Fibroblast of lung (primary cell): ENCODE data around the gene RIN1. TPM values are rescaled to one million over a fixed set of nuclear protein-coding genes. Genes with fewer than 3 reads are reported as not detected.

Source experiments
- DNase-seq, 2 donors: peaks; one replicate each; pipeline versions ENCODE4 v3.0.0 to v3.0.0-alpha.2; 2010; ENCODE audit warnings: low read depth in 2 of 2
- H2AFZ ChIP-seq: 2 replicates; pipeline ENCODE4 v1.5.1; 2012; ENCODE audit warnings: low read length, control low read depth, inconsistent platforms
- H3K27ac ChIP-seq: 2 replicates; pipeline ENCODE4 v1.5.1; 2011; ENCODE audit warnings: low read length, control low read depth; ENCODE audit not compliant: insufficient read depth
- H3K27me3 ChIP-seq: 2 replicates; pipeline ENCODE4 v1.5.1; 2011; ENCODE audit warnings: mild to moderate bottlenecking, low read length; ENCODE audit not compliant: control insufficient read depth, insufficient read depth
- H3K36me3 ChIP-seq: 2 replicates; pipeline ENCODE4 v1.5.1; 2011; ENCODE audit warnings: low read length; ENCODE audit not compliant: control insufficient read depth, insufficient read depth
- H3K4me1 ChIP-seq: 2 replicates; pipeline ENCODE4 v1.5.1; 2011; ENCODE audit warnings: low read length; ENCODE audit not compliant: control insufficient read depth, insufficient read depth; ENCODE audit errors: extremely low read depth
- H3K4me2 ChIP-seq: 2 replicates; pipeline ENCODE4 v1.5.1; 2011; ENCODE audit warnings: low read length, control low read depth; ENCODE audit not compliant: insufficient read depth; ENCODE audit errors: extremely low read depth
- H3K4me3 ChIP-seq, 4 experiments: fragments of 200-600 bp in 1 of 4; sonication (generic) in 1 of 4; replicated peaks in 1 of 4; 2 replicates each; pipeline ENCODE4 v1.5.1; 2011 to 2016; ENCODE audit warnings: low read length in 4 of 4, low read depth in 3 of 4, mild to moderate bottlenecking in 3 of 4, control low read depth in 2 of 4, inconsistent platforms in 1 of 4, mixed read lengths in 1 of 4; ENCODE audit not compliant: insufficient read depth in 1 of 4; ENCODE audit errors: control extremely low read depth in 1 of 4
- H3K79me2 ChIP-seq: 2 replicates; pipeline ENCODE4 v1.5.1; 2012; ENCODE audit warnings: mild to moderate bottlenecking, low read length, inconsistent platforms; ENCODE audit not compliant: control insufficient read depth, insufficient read depth
- H3K9ac ChIP-seq: 2 replicates; pipeline ENCODE4 v1.5.1; 2011; ENCODE audit warnings: mild to moderate bottlenecking, low read length, control low read depth; ENCODE audit not compliant: insufficient read depth
- H3K9me3 ChIP-seq: 2 replicates; pipeline ENCODE4 v1.5.1; 2012; ENCODE audit warnings: low read depth, low read length; ENCODE audit not compliant: control insufficient read depth, insufficient read depth
- H4K20me1 ChIP-seq: 2 replicates; pipeline ENCODE4 v1.5.1; 2011; ENCODE audit warnings: low read length; ENCODE audit not compliant: control insufficient read depth, insufficient read depth; ENCODE audit errors: extremely low read depth
- EZH2 ChIP-seq: IDR thresholded peaks from 2 replicates; pipeline ENCODE4 v1.5.1; 2012; ENCODE audit warnings: low read length, control low read depth, mild to moderate bottlenecking; ENCODE audit errors: missing control alignments
- polyA plus RNA-seq, 2 donors: library from polyadenylated mRNA; depleted of rRNA in 1 of 2; stranded (reverse) in 1 of 2; unstranded in 1 of 2; fragments of >200 nt; gene quantifications; 2 replicates each; pipeline ENCODE4 v1.2.1, GENCODE V29; 2011 to 2012; ENCODE audit warnings: missing spikeins in 1 of 2
- total RNA-seq: library from RNA; depleted of rRNA; stranded (reverse); fragments of >200 nt; gene quantifications from 2 replicates; pipeline ENCODE4 v1.2.1, GENCODE V29; 2014
- TF ChIP-seq, protein P1 (sequence below), 2 donors: IDR thresholded peaks in 1 of 2; conservative IDR thresholded peaks in 1 of 2; 1 replicate in 1 of 2; 2 replicates in 1 of 2; pipeline ENCODE4 v1.5.1; 2011 to 2012; ENCODE audit warnings: low read length in 2 of 2, control low read depth in 1 of 2, inconsistent platforms in 1 of 2, low read depth in 1 of 2, mild to moderate bottlenecking in 1 of 2

RIN1 gene
- total and polyA plus RNA-seq, 2 donors (not counting 1 experiment from before 2014, with no cell fraction given): 6.3 to 22.1 TPM

DNA sequence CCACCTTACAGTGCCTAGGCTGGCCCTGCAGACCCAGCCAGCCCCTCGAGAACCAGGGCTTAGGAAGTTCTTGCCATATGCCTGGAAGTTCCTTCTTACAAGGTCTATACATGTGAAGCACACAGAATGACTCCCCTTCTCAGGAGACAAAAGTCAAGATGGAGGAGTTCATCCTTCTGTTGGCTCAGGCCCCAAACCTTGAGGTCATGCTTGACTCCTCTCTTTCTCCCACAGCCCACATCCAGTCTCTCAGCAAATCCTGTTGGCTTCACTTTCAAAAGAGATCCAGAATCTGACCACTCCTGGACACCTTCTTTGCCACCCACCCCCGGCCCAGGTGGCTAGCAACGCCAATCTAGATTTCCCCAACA, 17.6 kb downstream of the RIN1 start:
- H3K9ac ChIP-seq: no peak overlapping the region

DNA sequence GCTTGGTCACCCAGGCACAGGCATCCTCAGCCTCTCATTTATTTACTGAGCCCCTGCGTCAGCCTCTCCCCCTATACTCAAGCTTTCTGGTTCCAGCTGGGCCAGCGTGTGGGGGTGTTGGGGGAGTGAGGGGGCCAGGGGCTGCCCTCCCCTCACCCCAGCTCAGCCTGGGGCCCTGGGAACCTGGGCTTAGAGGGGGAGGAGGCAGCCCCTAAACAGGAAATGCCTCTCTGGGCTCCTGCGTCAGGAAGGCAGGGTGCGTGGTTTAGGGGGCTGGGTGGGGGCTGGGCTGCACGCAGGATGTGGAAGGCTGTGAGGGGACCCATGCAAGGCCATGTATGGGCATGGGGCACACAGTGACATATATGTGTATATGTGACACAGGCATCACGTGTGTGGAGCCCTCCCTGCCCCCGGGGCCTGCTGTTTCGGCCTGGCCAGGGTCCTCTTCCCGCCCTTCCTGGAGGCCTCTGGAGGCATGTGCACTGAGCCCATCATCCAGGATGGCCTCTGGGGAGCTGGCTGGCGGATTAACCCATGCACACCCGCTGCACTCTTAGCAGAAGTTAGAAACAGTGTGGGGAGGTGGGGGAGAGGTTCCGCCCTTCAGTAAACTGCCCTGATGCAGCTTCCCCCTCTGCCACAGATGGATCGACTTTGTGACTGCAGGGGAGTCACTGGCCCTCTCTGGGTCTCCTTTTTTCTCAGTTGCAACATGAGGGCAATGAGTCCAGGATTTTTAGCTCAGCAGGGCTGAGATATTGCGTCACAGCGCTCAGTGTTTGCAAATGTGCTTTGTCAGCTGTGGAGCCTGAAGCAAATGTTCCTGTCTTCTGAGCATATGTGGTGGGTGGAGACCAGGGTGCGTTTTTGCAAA, 18.3 kb downstream of the RIN1 start:
- no peaks in the 10 kb centered on the region for H4K20me1 ChIP-seq
- DNase-seq: peak; percentile 48 to 98
- H3K4me3 ChIP-seq: peak overlapping the region in 1 of 4 experiments; percentile 90
- peaks cover 33% of the 10 kb centered on the region for H3K79me2 ChIP-seq
- H3K36me3 ChIP-seq: peaks cover 7% of the 10 kb centered on the region
- peaks cover 24% of the 10 kb centered on the region for H3K4me1 ChIP-seq
- H3K27ac ChIP-seq: peak overlapping the region; percentile 84
- peak overlapping the region; percentile 55 for H3K9ac ChIP-seq
- H3K9me3 ChIP-seq: no peaks in the 10 kb centered on the region
- peak overlapping the region; percentile 17 for H3K4me2 ChIP-seq
- TF ChIP-seq EZH2: no peak
- TF ChIP-seq, protein P1, sequence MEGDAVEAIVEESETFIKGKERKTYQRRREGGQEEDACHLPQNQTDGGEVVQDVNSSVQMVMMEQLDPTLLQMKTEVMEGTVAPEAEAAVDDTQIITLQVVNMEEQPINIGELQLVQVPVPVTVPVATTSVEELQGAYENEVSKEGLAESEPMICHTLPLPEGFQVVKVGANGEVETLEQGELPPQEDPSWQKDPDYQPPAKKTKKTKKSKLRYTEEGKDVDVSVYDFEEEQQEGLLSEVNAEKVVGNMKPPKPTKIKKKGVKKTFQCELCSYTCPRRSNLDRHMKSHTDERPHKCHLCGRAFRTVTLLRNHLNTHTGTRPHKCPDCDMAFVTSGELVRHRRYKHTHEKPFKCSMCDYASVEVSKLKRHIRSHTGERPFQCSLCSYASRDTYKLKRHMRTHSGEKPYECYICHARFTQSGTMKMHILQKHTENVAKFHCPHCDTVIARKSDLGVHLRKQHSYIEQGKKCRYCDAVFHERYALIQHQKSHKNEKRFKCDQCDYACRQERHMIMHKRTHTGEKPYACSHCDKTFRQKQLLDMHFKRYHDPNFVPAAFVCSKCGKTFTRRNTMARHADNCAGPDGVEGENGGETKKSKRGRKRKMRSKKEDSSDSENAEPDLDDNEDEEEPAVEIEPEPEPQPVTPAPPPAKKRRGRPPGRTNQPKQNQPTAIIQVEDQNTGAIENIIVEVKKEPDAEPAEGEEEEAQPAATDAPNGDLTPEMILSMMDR (conservative IDR thresholded peaks at IDR 0.05 in 1 of 2, IDR thresholded peaks at IDR 0.05 in 1 of 2; ENCODE audit: low read depth in 1 of 2, low read length in 2 of 2): no peak
- H2AFZ ChIP-seq: no peak overlapping the region
- no peaks in the 10 kb centered on the region for H3K27me3 ChIP-seq

More for the DNA sequence above, 17.6 kb downstream of the RIN1 start:
- H3K27me3 ChIP-seq: no peaks in the 10 kb centered on the region
- DNase-seq: peak in 1 of 2 donors; percentile 19
- no peaks in the 10 kb centered on the region for H3K9me3 ChIP-seq
- peaks cover 32% of the 10 kb centered on the region for H3K79me2 ChIP-seq
- TF ChIP-seq EZH2: no peak
- TF ChIP-seq, protein P1 (conservative IDR thresholded peaks at IDR 0.05 in 1 of 2, IDR thresholded peaks at IDR 0.05 in 1 of 2; ENCODE audit: low read depth in 1 of 2, low read length in 2 of 2): no peak
- H2AFZ ChIP-seq: no peak overlapping the region
- peaks cover 7% of the 10 kb centered on the region for H3K36me3 ChIP-seq
- no peaks in the 10 kb centered on the region for H4K20me1 ChIP-seq
- H3K4me2 ChIP-seq: no peak overlapping the region
- H3K27ac ChIP-seq: peak overlapping the region; percentile 84
- no peak overlapping the region for H3K4me3 ChIP-seq
- peaks cover 25% of the 10 kb centered on the region for H3K4me1 ChIP-seq

DNA sequence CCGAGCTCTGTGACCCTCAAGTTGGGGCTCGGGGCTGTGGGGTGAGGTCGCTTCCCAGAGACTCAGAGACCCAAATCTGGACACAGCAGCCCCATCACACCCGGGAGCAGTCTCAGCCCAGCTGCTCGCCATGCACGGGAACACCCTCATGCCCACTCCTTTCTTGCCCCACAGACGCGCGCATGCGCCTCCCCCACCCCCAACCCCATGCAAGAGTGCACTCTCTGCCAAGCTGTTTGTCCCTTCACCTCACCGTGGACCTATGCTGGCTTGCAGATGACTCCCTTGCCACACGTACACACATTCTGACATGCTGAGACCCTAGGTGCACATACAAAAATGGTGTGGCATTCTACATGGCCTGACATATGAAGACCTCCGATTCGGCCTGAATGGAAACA, 18.9 kb downstream of the RIN1 start:
- peak overlapping the region; percentile 66 for H3K4me2 ChIP-seq
- H3K9ac ChIP-seq: peak overlapping the region; percentile 35
- H4K20me1 ChIP-seq: no peaks in the 10 kb centered on the region
- peak; percentile 20 to 81 for DNase-seq
- H3K4me3 ChIP-seq: peak overlapping the region in 1 of 4 experiments; percentile 90
- no peaks in the 10 kb centered on the region for H3K27me3 ChIP-seq
- H3K4me1 ChIP-seq: peaks cover 20% of the 10 kb centered on the region
- TF ChIP-seq, protein P1 (conservative IDR thresholded peaks at IDR 0.05 in 1 of 2, IDR thresholded peaks at IDR 0.05 in 1 of 2; ENCODE audit: low read depth in 1 of 2, low read length in 2 of 2): no peak
- no peak for TF ChIP-seq EZH2
- H3K36me3 ChIP-seq: peaks cover 7% of the 10 kb centered on the region
- H3K79me2 ChIP-seq: peaks cover 33% of the 10 kb centered on the region
- no peaks in the 10 kb centered on the region for H3K9me3 ChIP-seq
- no peak overlapping the region for H2AFZ ChIP-seq
- H3K27ac ChIP-seq: peak overlapping the region; percentile 84
